Smooth muscle cell of the brain vasculature (primary cell): ENCODE measurements around the gene SMIM10L1.

Experiments used
- DNase-seq: peaks from one replicate; pipeline ENCODE4 v3.0.0-alpha.2; 2012; ENCODE audit warnings: low read depth, low spot score

Gene SMIM10L1

GRCh38 chr12:11186837-11187236 lies 15.8 kb downstream of the SMIM10L1 start, which contains the start of gene TAS2R42:
Gene TAS2R42, minus strand, starts transcription at chr12:11186937. Its CDS starts 0 bp downstream, at chr12:11186937.
- DNase-seq: no peak

- DNase-seq: no peak
These were observed 31.8 kb downstream of the SMIM10L1 start for GRCh38 chr12:11202811-11203210.

GRCh38 chr12:11204173-11204572 lies 33.2 kb downstream of the SMIM10L1 start:
- no peak for DNase-seq

- no peak for DNase-seq
These were observed 38.1 kb downstream of the SMIM10L1 start for GRCh38 chr12:11209113-11209512.
